K562 (cell line): ENCODE results near the gene NTRK2. TPM values are rescaled to one million over a fixed set of nuclear protein-coding genes. Genes with fewer than 3 reads are reported as not detected.

Experiments used
- ATAC-seq: fragments of 200-7000 bp; cut with Tn5 transposase; 3 replicates; pipeline ENCODE4 v1.9.1; 2020; ENCODE audit warnings: moderate library complexity
- BruUV-seq: library from RNA; stranded (reverse); fragments of 400-500 nt; replicated peaks from 2 replicates; lab custom pipeline; 2021; lab: Mats Ljungman, UMichigan
- CTCF ChIA-PET: fragments of 300-600 bp; formaldehyde crosslinking; extraction: SDS; loops from one replicate; lab custom pipeline; 2021; ENCODE audit warnings: low intra/inter-chr PET ratio; lab: Yijun Ruan, JAX
- POLR2A ChIA-PET: fragments of 300-600, 350-650 bp; sonication (Branson Sonifier 250); formaldehyde crosslinking; extraction: SDS; loops from one replicate; lab custom pipeline; 2021; ENCODE audit warnings: antibody characterized with exemption, inconsistent platforms; lab: Yijun Ruan, JAX
- DNase-seq, 4 experiments: peaks; one replicate each; pipeline versions ENCODE4 v3.0.0 to v3.0.0-alpha.2; 2011 to 2018; ENCODE audit warnings: low spot score in 3 of 4, mixed read lengths in 3 of 4; ENCODE audit errors: extremely low read depth in 1 of 4
- FAIRE-seq: peaks from 2 replicates; lab custom pipeline; 2011; peaks lifted over from hg19 to GRCh38; lab: Jason Lieb, UNC
- H2AFZ ChIP-seq: 2 replicates; pipeline ENCODE4 v1.6.0; 2011; ENCODE audit warnings: low read depth, low read length, control low read depth, inconsistent platforms
- H3K27ac ChIP-seq: fragments of 200-600 bp; 3 replicates; pipeline ENCODE4 v1.8.0; 2011; ENCODE audit warnings: low read depth, mild to moderate bottlenecking, control low read depth, inconsistent platforms, low read length, moderate library complexity, mixed read lengths; ENCODE audit errors: extremely low read depth
- H3K27me3 ChIP-seq, 2 experiments: fragments of 300-600 bp in 1 of 2; 2 replicates in 1 of 2; 3 replicates in 1 of 2; pipeline versions ENCODE4 v1.6.0 to v1.8.0; 2011; ENCODE audit warnings: inconsistent platforms in 2 of 2, low read length in 2 of 2, mild to moderate bottlenecking in 1 of 2, mixed read lengths in 1 of 2, moderate library complexity in 1 of 2; ENCODE audit not compliant: control insufficient read depth in 2 of 2, insufficient read depth in 2 of 2
- H3K36me3 ChIP-seq: fragments of 300-600 bp; 3 replicates; pipeline ENCODE4 v1.8.0; 2011; ENCODE audit warnings: mild to moderate bottlenecking, low read length, inconsistent platforms; ENCODE audit not compliant: control insufficient read depth, insufficient read depth
- H3K4me1 ChIP-seq, 2 experiments: fragments of 200-600 bp in 1 of 2; replicated peaks in 1 of 2; 2 replicates in 1 of 2; 3 replicates in 1 of 2; pipeline versions ENCODE4 v1.5.1 to v1.8.0; 2011; ENCODE audit warnings: inconsistent platforms in 2 of 2, low read length in 2 of 2, mild to moderate bottlenecking in 1 of 2, mixed read lengths in 1 of 2, moderate library complexity in 1 of 2; ENCODE audit not compliant: control insufficient read depth in 2 of 2, insufficient read depth in 2 of 2
- H3K4me2 ChIP-seq: 2 replicates; pipeline ENCODE4 v1.6.1; 2011; ENCODE audit warnings: low read length, control low read depth, inconsistent platforms, mixed read lengths; ENCODE audit not compliant: insufficient read depth
- H3K4me3 ChIP-seq: fragments of 200-600 bp; sonication (generic), shearing (Covaris generic); 2 replicates; pipeline ENCODE4 v1.5.1; 2016; ENCODE audit warnings: control low read depth, inconsistent platforms
- H3K79me2 ChIP-seq: fragments of 200-600 bp; 3 replicates; pipeline ENCODE4 v1.8.0; 2011; ENCODE audit warnings: low read length, inconsistent platforms; ENCODE audit not compliant: control insufficient read depth, insufficient read depth
- H3K9ac ChIP-seq, 2 experiments: 2 replicates each; pipeline versions ENCODE4 v1.6.0 to v1.6.1; 2011; ENCODE audit warnings: low read depth in 2 of 2, low read length in 2 of 2, control low read depth in 1 of 2, inconsistent platforms in 1 of 2, mild to moderate bottlenecking in 1 of 2, mixed read lengths in 1 of 2; ENCODE audit not compliant: insufficient read depth in 1 of 2
- H3K9me1 ChIP-seq: one replicate; pipeline ENCODE4 v1.6.0; 2011; ENCODE audit warnings: inconsistent platforms, mild to moderate bottlenecking, low read length, moderate library complexity; ENCODE audit not compliant: control insufficient read depth, insufficient read depth
- H3K9me3 ChIP-seq: replicated peaks from 2 replicates; pipeline ENCODE4 v1.5.1; 2011; ENCODE audit warnings: low read depth, low read length, inconsistent platforms; ENCODE audit not compliant: control insufficient read depth, insufficient read depth
- H4K20me1 ChIP-seq: replicated peaks from 2 replicates; pipeline ENCODE4 v1.6.1; 2011; ENCODE audit warnings: low read length, inconsistent platforms, mixed read lengths; ENCODE audit not compliant: control insufficient read depth, insufficient read depth
- MTA1 ChIP-seq: fragments of 450-650 bp; IDR thresholded peaks from 2 replicates; pipeline ENCODE4 v1.6.1; 2017; ENCODE audit warnings: borderline replicate concordance
- PHTF2 ChIP-seq: fragments of 250-450 bp; sonication (Bioruptor Pico); IDR thresholded peaks from 2 replicates; pipeline ENCODE4 v1.5.0; 2021; ENCODE audit warnings: mild to moderate bottlenecking
- PRMT5 ChIP-seq: sonication (generic); formaldehyde crosslinking; IDR thresholded peaks from 2 replicates; pipeline ENCODE4 v1.5.0; 2020; ENCODE audit warnings: missing genetic modification reagents
- ZNF444 ChIP-seq: fragments of 250-450 bp; sonication (Bioruptor Pico); IDR thresholded peaks from 2 replicates; pipeline ENCODE4 v1.4.0; 2020; ENCODE audit warnings: mild to moderate bottlenecking, moderate library complexity
- WGBS: fragments of 100-300 bp; shearing (Covaris generic); methylation state at CpG from one replicate; pipeline ENCODE4 v1.1.6; 2016; ENCODE audit warnings: low coverage, mixed read lengths; ENCODE audit not compliant: insufficient coverage; ENCODE audit errors: missing lambda C conversion rate; 5-methylcytosine and 5-hydroxymethylcytosine counted together
- in situ Hi-C: fragments of 300-500 bp; cut with MboI; formaldehyde crosslinking; loops from 4 replicates; pipeline ENCODE4 v1.15.0; 2018; ENCODE audit warnings: inconsistent platforms, mixed read lengths
- intact Hi-C: fragments of 100-400 bp; cut with micrococcal nuclease; formaldehyde crosslinking; loops from 2 replicates; pipeline ENCODE4 v1.14.2; 2022
- polyA plus RNA-seq, 8 experiments: library from polyadenylated mRNA; depleted of rRNA in 4 of 8; stranded (reverse) in 5 of 8; unstranded in 3 of 8; fragments of >200 nt; fragmentation: Nextera tagmentation in 2 of 8; fragmentation: Illumina TruSeq in 1 of 8; extraction: Ambion mirVana in 2 of 8; extraction: Trizol in 1 of 8; gene quantifications; 2 replicates each; pipeline versions ENCODE4 v1.2.1 to v1.2.3, GENCODE V29; 2011 to 2014; ENCODE audit warnings: inconsistent platforms in 1 of 8, missing spikeins in 1 of 8
- total RNA-seq, 7 experiments: library from RNA; depleted of rRNA in 6 of 7; stranded (reverse); fragments of >200 nt in 6 of 7; fragmentation: Illumina TruSeq in 2 of 7; extraction: Trizol in 2 of 7; gene quantifications; 2 replicates each; pipeline versions ENCODE4 v1.2.1 to v1.2.3, GENCODE V29; 2011 to 2021; ENCODE audit warnings: low replicate concordance in 1 of 7
- TF ChIP-seq, protein P1 (sequence below): fragments of 450-650 bp; formaldehyde crosslinking; IDR thresholded peaks from 2 replicates; pipeline ENCODE4 v1.4.0; 2020; ENCODE audit warnings: mild to moderate bottlenecking, mixed read lengths
- TF ChIP-seq, protein P2 (sequence below): fragments of 450-650 bp; IDR thresholded peaks from 2 replicates; pipeline ENCODE4 v1.6.1; 2017; ENCODE audit warnings: mild to moderate bottlenecking, moderate library complexity

The NTRK2 gene
- total and polyA plus RNA-seq, 9 of the 15 experiments (the other 6 are each of a cell fraction or from before 2014, with no cell fraction given): not detected

DNA sequence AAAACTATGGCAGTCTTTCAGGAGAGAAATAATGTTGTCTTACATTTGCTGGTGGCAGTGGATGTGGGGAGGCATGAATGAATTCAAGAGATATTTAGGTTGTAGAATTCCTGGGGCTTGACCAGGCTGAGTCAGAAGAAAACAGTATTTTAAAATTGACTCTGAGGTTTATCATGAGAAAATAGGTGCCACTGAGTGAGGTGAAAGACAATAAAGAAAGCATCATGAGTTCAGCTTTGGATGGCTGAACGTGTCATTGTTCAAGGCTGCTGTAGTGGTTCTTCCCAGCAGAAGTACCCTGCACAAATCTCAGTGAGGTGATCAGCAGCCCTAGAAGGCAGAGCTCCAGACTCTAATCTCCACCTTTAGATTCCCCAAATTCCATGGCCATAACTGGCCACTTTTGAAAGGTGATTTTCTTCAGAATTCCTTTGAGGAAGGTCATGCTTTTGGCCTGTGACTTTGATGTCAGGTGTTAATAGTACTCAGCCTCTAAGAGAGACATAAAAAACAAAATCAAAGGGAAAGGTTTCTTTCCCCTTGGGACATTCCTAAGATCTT lies 395.4 kb downstream of the NTRK2 start:
- Histone ChIP-seq H4K20me1 (no peaks in the 10 kb centered on the region), H3K27ac (no peak overlapping the region), H3K4me2 (no peak overlapping the region), H3K4me3 (no peak overlapping the region), H3K9me3 (no peaks in the 10 kb centered on the region), H3K9me1 (no peaks in the 10 kb centered on the region), H3K27me3 (no peaks in the 10 kb centered on the region), H3K4me1 (no peaks in the 10 kb centered on the region), H2AFZ (no peak overlapping the region), H3K36me3 (no peaks in the 10 kb centered on the region), H3K79me2 (no peaks in the 10 kb centered on the region), H3K9ac (no peak overlapping the region)
- TF ChIP-seq, protein P1, sequence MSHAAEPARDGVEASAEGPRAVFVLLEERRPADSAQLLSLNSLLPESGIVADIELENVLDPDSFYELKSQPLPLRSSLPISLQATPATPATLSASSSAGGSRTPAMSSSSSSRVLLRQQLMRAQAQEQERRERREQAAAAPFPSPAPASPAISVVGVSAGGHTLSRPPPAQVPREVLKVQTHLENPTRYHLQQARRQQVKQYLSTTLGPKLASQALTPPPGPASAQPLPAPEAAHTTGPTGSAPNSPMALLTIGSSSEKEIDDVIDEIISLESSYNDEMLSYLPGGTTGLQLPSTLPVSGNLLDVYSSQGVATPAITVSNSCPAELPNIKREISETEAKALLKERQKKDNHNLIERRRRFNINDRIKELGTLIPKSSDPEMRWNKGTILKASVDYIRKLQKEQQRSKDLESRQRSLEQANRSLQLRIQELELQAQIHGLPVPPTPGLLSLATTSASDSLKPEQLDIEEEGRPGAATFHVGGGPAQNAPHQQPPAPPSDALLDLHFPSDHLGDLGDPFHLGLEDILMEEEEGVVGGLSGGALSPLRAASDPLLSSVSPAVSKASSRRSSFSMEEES: no peak
- TF ChIP-seq ZNF444 (CRISPR knock-in tag): no peak
- no peak for TF ChIP-seq PRMT5 (CRISPR knock-in tag)
- no peak for TF ChIP-seq PHTF2 (CRISPR knock-in tag)
- TF ChIP-seq, protein P2, sequence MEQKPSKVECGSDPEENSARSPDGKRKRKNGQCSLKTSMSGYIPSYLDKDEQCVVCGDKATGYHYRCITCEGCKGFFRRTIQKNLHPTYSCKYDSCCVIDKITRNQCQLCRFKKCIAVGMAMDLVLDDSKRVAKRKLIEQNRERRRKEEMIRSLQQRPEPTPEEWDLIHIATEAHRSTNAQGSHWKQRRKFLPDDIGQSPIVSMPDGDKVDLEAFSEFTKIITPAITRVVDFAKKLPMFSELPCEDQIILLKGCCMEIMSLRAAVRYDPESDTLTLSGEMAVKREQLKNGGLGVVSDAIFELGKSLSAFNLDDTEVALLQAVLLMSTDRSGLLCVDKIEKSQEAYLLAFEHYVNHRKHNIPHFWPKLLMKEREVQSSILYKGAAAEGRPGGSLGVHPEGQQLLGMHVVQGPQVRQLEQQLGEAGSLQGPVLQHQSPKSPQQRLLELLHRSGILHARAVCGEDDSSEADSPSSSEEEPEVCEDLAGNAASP: no peak
- TF ChIP-seq MTA1: no peak
- no TSS peak for BruUV-seq
- ChIA-PET POLR2A (no interaction called here), CTCF (no interaction called here)
- DNase-seq (no peak), FAIRE-seq (no peak), ATAC-seq (no peak)
- in situ Hi-C loops: no loop called here
- WGBS: 0% methylated on average over 1 of the region's 1 CpG
- intact Hi-C loops: no loop called here
